Stimulated activated CD8-positive, alpha-beta memory T cell treated with anti-CD3 and anti-CD28 coated beads, Interleukin-7, amount 100 ng/mL, for 24 hours (primary cell): ENCODE measurements around the gene OGDH.
"Not testable (repeated sequence)": the region's sequence is repeated elsewhere in the genome, so short reads cannot be mapped to it uniquely, and the experiment has no call there.

ENCODE experiments used
- DNase-seq: peaks from one replicate; pipeline ENCODE4 v3.0.0-alpha.2; 2020; ENCODE audit warnings: low read depth

OGDH gene

DNA sequence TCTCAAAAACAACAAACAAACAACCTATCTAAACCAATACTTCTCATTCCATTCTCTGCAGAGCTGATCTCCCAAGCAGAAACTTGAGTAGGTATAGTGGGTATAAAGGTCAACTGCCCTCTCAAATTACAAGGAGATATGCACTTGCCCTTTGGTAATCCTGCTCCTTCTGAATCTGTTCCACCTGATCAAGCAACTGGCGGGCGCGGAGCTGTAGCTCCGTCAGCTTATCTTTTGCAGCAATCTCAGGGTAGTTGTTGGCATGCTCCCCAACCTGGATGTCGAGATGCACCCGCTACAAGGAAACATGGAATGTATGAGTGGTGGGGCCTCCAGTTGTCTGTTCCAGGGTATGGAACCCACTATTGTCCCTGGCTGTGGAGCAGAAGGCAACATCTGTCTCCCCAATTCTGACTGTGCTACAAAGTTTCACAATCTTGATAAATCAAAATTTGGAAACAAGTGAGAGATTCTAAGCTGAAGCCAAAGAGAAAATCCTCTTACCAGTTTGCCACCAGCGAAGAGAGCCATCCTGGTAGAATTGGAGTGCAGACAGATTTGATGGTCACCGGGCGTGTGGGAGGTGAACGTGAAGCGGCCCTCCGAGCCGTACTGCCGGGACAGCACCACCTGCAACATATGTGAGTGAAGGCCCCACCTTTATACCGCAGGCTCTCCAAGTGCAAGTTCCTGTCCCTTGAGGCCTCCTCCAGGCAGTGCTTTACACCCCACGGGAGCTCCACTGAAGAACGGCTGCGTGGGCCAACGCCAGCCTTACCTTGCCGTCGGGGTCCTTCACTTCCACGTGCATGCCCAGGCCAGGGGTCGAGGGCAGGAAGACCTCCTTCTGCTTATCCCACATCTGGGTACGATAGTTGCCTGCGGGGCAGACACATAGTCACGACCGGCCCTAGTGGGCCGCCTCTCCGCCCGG lies 25.2 kb upstream of the OGDH start:
- DNase-seq, result no peak

DNA sequence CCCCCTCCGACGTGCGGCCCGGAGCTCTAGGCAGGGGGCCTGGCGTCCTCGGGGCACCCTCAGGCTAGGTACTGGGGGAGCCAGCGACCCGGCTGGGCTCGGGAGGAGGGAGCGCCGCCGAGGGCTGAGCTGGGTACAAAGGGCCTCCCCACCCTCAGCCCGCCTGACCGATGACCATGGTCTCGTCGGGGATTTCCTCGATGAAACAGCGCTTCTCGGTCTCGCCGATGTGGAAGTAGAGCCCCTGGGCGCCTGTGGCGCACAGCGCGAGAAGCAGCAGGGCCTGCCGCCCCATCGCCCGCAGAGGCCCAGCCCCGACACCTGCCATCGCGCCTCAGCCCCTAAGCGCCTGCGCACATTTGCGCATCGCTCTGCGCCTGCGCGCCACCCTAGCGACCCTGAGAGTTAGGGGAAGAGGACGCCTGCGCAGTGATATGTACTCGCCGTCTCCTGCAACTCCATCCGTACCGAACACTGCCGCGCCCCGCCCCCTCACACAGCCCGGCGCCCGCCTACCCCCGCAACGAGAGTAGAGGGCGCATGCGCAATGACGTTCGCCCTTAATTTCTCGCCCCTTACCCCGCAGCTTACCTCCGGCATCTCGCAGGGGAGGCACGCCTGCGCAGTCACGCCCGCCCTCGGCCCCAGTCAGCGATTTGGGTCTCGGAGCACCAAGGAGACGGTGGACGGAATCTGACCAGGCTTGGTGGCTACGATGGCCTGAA lies 24.4 kb upstream of the OGDH start, which contains the start of gene TMED4:
Gene TMED4, minus strand, starts transcription at position 353 of the 725 bp plus-strand sequence. Its CDS starts 25 bp downstream, at position 328.
- peak; percentile 100 for DNase-seq

DNA sequence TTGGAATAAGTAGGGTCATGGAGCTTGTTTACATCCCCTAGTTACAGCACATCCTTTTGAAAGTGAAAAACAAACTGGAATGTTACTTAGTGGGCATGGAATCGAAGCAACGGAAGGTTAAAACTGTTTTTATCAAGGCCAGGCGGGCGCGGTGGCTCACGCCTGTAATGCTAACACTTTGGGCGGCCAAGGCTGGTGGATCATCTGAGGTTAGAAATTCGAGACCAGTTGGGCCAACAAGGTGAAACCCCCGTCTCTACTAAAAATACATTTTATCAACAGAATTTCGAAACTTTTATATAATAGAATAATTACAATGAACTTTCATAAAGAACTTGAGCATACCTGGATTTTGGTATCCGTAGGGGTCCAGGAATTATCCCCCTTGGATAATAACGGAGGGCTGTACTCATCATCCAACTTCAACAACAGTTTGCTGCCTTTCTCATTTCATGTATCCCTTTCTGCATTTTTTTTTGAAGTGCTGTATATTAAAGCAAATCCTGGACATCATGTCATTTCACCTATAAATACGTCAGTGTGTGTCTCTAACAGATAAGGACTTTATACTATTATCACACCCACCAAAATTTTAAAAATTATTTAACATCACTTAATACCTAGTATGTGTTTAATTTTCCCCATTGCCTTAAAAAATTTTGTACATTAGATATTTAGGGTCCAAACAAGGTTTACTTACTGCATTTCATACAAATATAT lies 23.1 kb upstream of the OGDH start:
- DNase-seq, result no peak

- peak; percentile 21 for DNase-seq
Observed at GRCh38 chr7:44587843-44588711, 18.4 kb upstream of the OGDH start.

DNA sequence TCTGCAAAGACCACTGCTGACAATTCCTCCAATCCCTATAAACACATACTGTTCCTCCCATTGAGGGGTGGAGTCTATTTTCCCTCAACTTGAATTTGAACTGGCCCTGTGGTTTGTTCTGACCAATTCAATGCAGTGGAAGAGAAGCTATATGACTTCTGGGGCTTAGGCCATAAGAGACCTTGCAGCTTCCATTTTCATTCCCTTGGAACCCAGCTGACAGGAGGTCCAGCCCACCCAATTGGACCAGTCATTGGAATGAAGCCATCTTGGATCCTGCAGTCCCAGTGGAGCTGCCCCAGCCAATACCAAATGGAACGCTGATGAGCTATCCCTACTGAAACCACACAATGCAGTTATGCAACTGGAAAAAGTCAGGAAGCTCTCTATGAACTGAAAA lies 15.5 kb upstream of the OGDH start:
- DNase-seq, result no peak

DNA sequence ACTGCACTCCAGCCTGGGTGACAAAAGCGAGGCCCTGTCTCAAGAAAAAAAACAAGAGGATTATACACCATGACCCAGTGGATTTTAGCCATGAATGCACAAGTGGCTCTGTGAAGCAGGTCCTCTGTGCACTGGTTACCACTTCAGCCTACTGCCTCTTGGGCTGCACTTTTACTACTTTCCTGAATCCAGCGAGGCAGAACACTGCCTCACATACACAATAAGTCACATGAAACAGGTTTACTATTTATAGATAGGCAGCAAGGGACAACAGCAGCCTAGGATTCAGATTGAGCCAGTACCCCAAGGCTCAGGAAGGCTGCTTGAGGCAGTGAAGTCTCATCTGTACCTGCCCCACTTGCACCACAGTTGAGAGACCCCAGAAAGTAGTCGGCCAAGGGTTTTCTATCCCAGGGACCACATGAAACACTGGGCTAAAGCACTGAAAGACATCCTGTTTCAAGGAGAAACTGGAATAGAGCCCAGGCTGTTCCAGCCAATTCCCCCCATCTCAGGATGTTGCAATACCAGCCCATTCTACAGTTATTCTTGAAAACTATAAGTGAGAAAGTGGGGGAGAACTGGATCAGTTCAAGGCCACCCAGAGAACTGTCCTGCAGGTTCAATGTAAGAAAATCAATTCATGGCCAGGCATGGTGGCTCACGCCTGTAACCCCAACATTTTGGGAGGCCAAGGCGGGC lies 10.3 kb upstream of the OGDH start:
- no peak for DNase-seq

DNA sequence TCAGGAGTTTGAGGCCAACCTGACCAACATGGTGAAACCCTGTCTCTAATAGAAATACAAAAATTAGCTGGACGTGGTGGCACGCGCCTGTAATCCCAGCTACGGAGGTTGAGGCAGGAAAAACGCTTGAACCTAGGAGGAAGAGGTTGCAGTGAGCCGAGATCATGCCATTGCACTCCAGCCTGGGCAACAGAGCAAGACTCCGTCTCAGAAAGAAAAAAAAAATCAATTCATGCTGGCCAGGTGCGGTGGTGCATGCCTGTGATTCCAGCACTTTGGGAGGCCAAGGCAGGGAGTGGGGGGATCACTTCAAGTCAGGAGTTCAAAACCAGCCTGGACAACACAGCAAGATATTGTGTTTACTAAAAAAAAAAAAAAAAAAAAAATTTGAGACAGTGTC lies 9.2 kb upstream of the OGDH start:
- DNase-seq, result not testable (repeated sequence)

- DNase-seq, result no peak
Observed at GRCh38 chr7:44599222-44599621, 7.2 kb upstream of the OGDH start.

DNA sequence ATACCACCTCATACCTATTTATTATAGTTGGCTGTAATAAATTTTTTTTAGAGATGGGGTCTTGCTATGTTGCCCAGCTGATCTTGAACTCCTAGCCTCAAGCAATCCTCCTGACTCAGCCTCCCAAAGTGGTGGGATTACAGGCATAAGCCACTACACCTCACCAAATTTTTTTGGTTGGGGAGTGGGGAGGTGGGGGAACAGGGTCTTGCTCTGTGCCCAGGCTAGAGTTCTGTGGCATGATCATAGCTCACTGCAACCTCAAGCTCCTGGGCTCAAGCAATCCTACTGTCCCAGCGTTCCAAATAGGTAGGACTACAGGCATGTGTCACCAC lies 3.9 kb upstream of the OGDH start:
- DNase-seq, result no peak

GRCh38 chr7:44603193-44603592 lies 3.2 kb upstream of the OGDH start:
- no peak for DNase-seq

DNA sequence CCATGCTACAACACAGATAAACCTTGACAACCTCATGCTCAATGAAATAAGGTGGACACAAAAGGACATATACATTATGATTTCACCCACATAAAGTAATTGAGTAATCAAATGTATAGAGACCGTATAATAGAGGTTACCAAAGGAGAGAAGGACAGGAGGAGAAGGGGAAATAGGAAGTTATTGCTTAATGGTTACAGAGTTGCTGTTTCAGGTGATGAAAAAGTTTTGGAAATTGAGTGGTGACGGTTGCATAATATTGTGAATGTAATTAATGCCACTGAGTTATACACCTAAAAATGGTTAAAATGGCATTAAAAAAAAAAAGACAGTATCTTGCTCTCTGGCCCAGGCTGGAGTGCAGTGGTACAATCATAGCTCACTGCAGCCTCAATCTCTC lies 1.5 kb upstream of the OGDH start:
- no peak for DNase-seq

GRCh38 chr7:44607141-44608068 lies 978 bp downstream of the OGDH start:
- DNase-seq, result no peak

- DNase-seq, result no peak
Observed at GRCh38 chr7:44608916-44609648, 2.7 kb downstream of the OGDH start.

DNA sequence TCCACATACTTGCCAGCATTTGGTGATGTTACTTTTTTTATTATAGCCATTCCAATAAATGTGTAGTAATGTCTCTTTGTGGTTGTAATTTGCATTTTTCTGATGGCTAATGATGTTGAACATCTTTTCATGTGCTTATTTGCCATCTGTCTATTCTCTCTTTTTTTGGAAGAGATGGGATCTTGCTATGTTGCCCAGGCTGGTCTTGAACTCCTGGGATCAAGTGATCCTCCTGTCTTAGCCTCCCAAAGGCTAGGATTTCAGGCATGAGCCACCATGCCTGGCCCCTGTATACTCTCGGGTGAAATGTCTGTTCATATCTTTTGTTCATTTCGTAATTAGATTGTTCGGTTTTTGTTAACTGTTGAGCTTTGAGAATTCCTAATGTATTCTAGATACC lies 3.4 kb downstream of the OGDH start:
- no peak for DNase-seq

- DNase-seq, result no peak
Observed at GRCh38 chr7:44615149-44615611, 8.8 kb downstream of the OGDH start.

DNA sequence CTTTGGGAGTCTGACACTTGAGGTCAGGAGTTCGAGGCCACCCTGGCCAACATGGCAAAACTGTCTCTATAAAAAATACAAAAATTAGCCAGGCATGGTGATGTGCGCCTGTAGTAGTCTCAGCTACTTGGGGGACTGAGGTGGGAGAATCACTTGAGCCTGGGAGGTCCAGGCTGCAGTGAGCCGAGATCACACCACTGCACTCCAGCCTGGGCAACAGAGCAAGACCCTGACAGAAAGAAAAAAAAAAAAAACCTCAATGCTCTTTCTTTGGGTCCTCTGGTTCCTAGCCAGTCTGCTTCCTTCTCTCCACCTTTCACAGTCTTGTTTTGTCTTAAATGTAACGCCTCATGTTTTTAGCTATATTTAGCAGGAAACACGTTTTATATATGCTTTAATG lies 9.4 kb downstream of the OGDH start:
- DNase-seq, result no peak

DNA sequence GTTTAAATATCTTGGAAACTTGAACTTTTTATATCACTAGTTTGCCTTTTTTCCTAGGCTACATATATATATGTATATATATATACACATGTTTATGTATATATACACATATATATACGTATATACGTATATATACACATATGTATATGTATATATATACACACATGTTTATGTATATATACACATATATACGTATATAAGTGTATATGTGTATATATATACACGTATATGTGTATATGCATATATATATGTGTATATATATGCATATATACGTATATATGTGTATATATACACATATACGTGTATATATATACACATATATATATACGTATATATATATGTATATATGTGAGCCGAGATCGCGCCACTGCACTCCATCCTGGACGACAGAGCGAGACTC lies 10.1 kb downstream of the OGDH start:
- DNase-seq, result no peak

GRCh38 chr7:44617225-44617890 lies 10.9 kb downstream of the OGDH start:
- no peak for DNase-seq

DNA sequence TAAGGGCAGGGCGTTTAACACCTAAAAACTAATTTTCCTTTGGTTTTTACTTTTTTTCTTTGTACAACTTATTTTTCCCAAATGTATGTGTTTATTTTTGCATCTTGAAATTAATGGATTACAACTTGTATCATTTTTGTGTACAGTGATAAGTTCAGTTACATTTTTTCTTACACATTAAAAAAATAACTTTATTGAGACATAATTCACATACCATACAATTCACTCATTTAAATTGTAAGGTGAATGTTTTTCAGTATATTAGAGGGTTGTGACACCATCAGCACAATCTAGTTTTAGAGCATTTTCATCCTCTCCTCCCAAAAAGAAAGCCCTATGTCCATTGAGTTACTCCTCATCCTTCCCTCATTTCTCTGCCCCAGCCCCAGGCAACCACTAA lies 11.6 kb downstream of the OGDH start:
- DNase-seq, result no peak
